B cell (primary cell): Measurements from ENCODE around the gene SMNDC1.
"Not testable (repeated sequence)": the region's sequence is repeated elsewhere in the genome, so short reads cannot be mapped to it uniquely, and the experiment has no call there.

ENCODE experiments used
- EZH2 ChIP-seq: IDR thresholded peaks from 2 replicates; pipeline ENCODE4 v1.6.1; 2012; ENCODE audit warnings: borderline replicate concordance, low read depth, mild to moderate bottlenecking, moderate library complexity, low read length; ENCODE audit not compliant: insufficient read depth, poor library complexity, severe bottlenecking
- TF ChIP-seq, protein P1 (sequence below): fragments of 200-600 bp; IDR thresholded peaks from one replicate; pipeline ENCODE4 v1.8.0; 2022; ENCODE audit warnings: antibody characterized with exemption, mild to moderate bottlenecking

GRCh38 chr10:110247833-110248232 is 56.9 kb downstream of the SMNDC1 start:
- TF ChIP-seq, protein P1, sequence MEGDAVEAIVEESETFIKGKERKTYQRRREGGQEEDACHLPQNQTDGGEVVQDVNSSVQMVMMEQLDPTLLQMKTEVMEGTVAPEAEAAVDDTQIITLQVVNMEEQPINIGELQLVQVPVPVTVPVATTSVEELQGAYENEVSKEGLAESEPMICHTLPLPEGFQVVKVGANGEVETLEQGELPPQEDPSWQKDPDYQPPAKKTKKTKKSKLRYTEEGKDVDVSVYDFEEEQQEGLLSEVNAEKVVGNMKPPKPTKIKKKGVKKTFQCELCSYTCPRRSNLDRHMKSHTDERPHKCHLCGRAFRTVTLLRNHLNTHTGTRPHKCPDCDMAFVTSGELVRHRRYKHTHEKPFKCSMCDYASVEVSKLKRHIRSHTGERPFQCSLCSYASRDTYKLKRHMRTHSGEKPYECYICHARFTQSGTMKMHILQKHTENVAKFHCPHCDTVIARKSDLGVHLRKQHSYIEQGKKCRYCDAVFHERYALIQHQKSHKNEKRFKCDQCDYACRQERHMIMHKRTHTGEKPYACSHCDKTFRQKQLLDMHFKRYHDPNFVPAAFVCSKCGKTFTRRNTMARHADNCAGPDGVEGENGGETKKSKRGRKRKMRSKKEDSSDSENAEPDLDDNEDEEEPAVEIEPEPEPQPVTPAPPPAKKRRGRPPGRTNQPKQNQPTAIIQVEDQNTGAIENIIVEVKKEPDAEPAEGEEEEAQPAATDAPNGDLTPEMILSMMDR, result not testable (repeated sequence)
- not testable (repeated sequence) for TF ChIP-seq EZH2
